Smooth muscle cell (in vitro differentiated cells): ENCODE measurements around the gene NRAP. TPM values are rescaled to one million over a fixed set of nuclear protein-coding genes. Genes with fewer than 3 reads are reported as not detected.

Source experiments
- DNase-seq: peaks from one replicate; lab custom pipeline; 2025; ENCODE audit not compliant: unreplicated experiment; lab: John Stamatoyannopoulos, UW
- H2AFZ ChIP-seq: fragments of 200-600 bp; sonication (generic); 2 replicates; pipeline ENCODE4 v1.6.0; 2016; ENCODE audit warnings: antibody characterized with exemption, low read depth, mild to moderate bottlenecking
- H3F3A ChIP-seq: fragments of 200-600 bp; sonication (generic); 2 replicates; pipeline ENCODE4 v1.6.0; 2017; ENCODE audit warnings: antibody characterized with exemption, low read depth
- H3K27ac ChIP-seq: fragments of 200-600 bp; sonication (generic); 2 replicates; pipeline ENCODE4 v1.5.1; 2016; ENCODE audit warnings: low read depth, mild to moderate bottlenecking
- H3K27me3 ChIP-seq: fragments of 200-600 bp; sonication (generic); 2 replicates; pipeline ENCODE4 v1.6.1; 2016; ENCODE audit warnings: low read depth, mild to moderate bottlenecking
- H3K36me3 ChIP-seq: fragments of 200-600 bp; sonication (generic); 2 replicates; pipeline ENCODE4 v1.5.1; 2016; ENCODE audit warnings: low read depth
- H3K4me1 ChIP-seq: fragments of 200-600 bp; sonication (generic); 2 replicates; pipeline ENCODE4 v1.5.1; 2016; ENCODE audit warnings: low read depth
- H3K4me2 ChIP-seq: fragments of 200-600 bp; sonication (generic); 2 replicates; pipeline ENCODE4 v1.6.0; 2016; ENCODE audit warnings: mild to moderate bottlenecking
- H3K4me3 ChIP-seq: fragments of 200-600 bp; sonication (generic); 2 replicates; pipeline ENCODE4 v1.5.1; 2016; ENCODE audit warnings: mild to moderate bottlenecking
- H3K79me2 ChIP-seq: fragments of 200-600 bp; sonication (generic); 2 replicates; pipeline ENCODE4 v1.6.0; 2016; ENCODE audit warnings: low read depth, mild to moderate bottlenecking
- H3K9ac ChIP-seq: fragments of 200-600 bp; sonication (generic); 2 replicates; pipeline ENCODE4 v1.6.0; 2016; ENCODE audit warnings: low read depth
- H3K9me3 ChIP-seq: fragments of 200-600 bp; sonication (generic); replicated peaks from 2 replicates; pipeline ENCODE4 v1.5.1; 2016; ENCODE audit warnings: low read depth
- H4K20me1 ChIP-seq: fragments of 200-600 bp; sonication (generic); 2 replicates; pipeline ENCODE4 v1.6.0; 2016; ENCODE audit warnings: low read depth
- CTCF ChIP-seq: fragments of 200-600 bp; sonication (generic); IDR thresholded peaks from 2 replicates; pipeline ENCODE4 v1.5.1; 2017; ENCODE audit warnings: borderline replicate concordance, mild to moderate bottlenecking, antibody characterized with exemption; ENCODE audit not compliant: insufficient read depth, poor library complexity, severe bottlenecking
- WGBS: methylation state at CpG from one replicate; pipeline ENCODE4 v1.1.7; 2016; ENCODE audit warnings: low lambda C conversion rate; 5-methylcytosine and 5-hydroxymethylcytosine counted together
- polyA plus RNA-seq: library from polyadenylated mRNA; unstranded; fragments of >200 nt; fragmentation: Nextera tagmentation; extraction: Ambion mirVana; gene quantifications from 2 replicates; pipeline ENCODE4 v1.2.1, GENCODE V29; 2016
- total RNA-seq: library from RNA; depleted of rRNA; stranded (reverse); fragments of >200 nt; gene quantifications from 2 replicates; pipeline ENCODE4 v1.2.3, GENCODE V29; 2014

NRAP gene
- total and polyA plus RNA-seq, 2 experiments from 2014 or later: not detected

GRCh38 chr10:113712024-113712423, 48.2 kb upstream of the NRAP start:
- Histone ChIP-seq H3K9ac (no peak overlapping the region), H2AFZ (no peak overlapping the region), H3K27ac (no peak overlapping the region), H3K4me1 (peaks cover 28% of the 10 kb centered on the region), H3K4me3 (no peak overlapping the region), H3K4me2 (no peak overlapping the region), H3K27me3 (no peaks in the 10 kb centered on the region), H3F3A (peaks cover 19% of the 10 kb centered on the region), H4K20me1 (peaks cover 77% of the 10 kb centered on the region), H3K36me3 (no peaks in the 10 kb centered on the region), H3K9me3 (no peaks in the 10 kb centered on the region), H3K79me2 (no peaks in the 10 kb centered on the region)
- no peak for TF ChIP-seq CTCF
- DNase-seq: no peak
- WGBS: 98% methylated on average over 3 of the region's 3 CpGs

GRCh38 chr10:113711142-113711541, 47.3 kb upstream of the NRAP start:
- no peak overlapping the region for H3K27ac ChIP-seq
- no peak overlapping the region for H2AFZ ChIP-seq
- no peaks in the 10 kb centered on the region for H3K79me2 ChIP-seq
- no peak for TF ChIP-seq CTCF
- H3K4me1 ChIP-seq: peaks cover 28% of the 10 kb centered on the region
- H3F3A ChIP-seq: peaks cover 19% of the 10 kb centered on the region
- H3K4me2 ChIP-seq: no peak overlapping the region
- H4K20me1 ChIP-seq: peaks cover 78% of the 10 kb centered on the region
- no peaks in the 10 kb centered on the region for H3K27me3 ChIP-seq
- no peaks in the 10 kb centered on the region for H3K9me3 ChIP-seq
- H3K36me3 ChIP-seq: no peaks in the 10 kb centered on the region
- WGBS: 46% methylated on average over 2 of the region's 2 CpGs
- H3K9ac ChIP-seq: no peak overlapping the region
- no peak for DNase-seq
- H3K4me3 ChIP-seq: no peak overlapping the region

GRCh38 chr10:113709221-113709838, 45.5 kb upstream of the NRAP start:
- no peak for TF ChIP-seq CTCF
- Histone ChIP-seq H3K9me3 (no peaks in the 10 kb centered on the region), H3K4me3 (no peak overlapping the region), H3K79me2 (no peaks in the 10 kb centered on the region), H3F3A (peaks cover 19% of the 10 kb centered on the region), H3K4me1 (peaks cover 28% of the 10 kb centered on the region), H3K4me2 (peak overlapping the region; percentile 6), H3K36me3 (no peaks in the 10 kb centered on the region), H2AFZ (no peak overlapping the region), H3K27ac (peak overlapping the region; percentile 26), H3K27me3 (no peaks in the 10 kb centered on the region), H3K9ac (no peak overlapping the region), H4K20me1 (peaks cover 75% of the 10 kb centered on the region)
- 9% methylated on average over 8 of the region's 8 CpGs for WGBS
- no peak for DNase-seq

- Histone ChIP-seq H3K9ac (no peak overlapping the region), H2AFZ (no peak overlapping the region), H3K27me3 (no peaks in the 10 kb centered on the region), H4K20me1 (peaks cover 68% of the 10 kb centered on the region), H3K79me2 (no peaks in the 10 kb centered on the region), H3K36me3 (no peaks in the 10 kb centered on the region), H3K4me1 (peaks cover 28% of the 10 kb centered on the region), H3K27ac (peak overlapping the region; percentile 26), H3K9me3 (no peaks in the 10 kb centered on the region), H3F3A (peaks cover 19% of the 10 kb centered on the region), H3K4me2 (no peak overlapping the region), H3K4me3 (no peak overlapping the region)
- no peak for TF ChIP-seq CTCF
- 95% methylated on average over 6 of the region's 6 CpGs for WGBS
- DNase-seq: no peak
Observed at GRCh38 chr10:113708640-113709039, 44.8 kb upstream of the NRAP start.
